Stimulated activated naive CD8-positive, alpha-beta T cell treated with anti-CD3 and anti-CD28 coated beads, Interleukin-15, Interleukin-2, amounts not matched to agents 100 U/mL and 50 U/mL, for 24 hours (primary cell): ENCODE data around the gene ST7.

Source experiments
- ATAC-seq: fragments of 150-1000 bp; cut with Tn5 transposase; one replicate; pipeline ENCODE4 v1.10.0; 2021
- DNase-seq: peaks from one replicate; pipeline ENCODE4 v3.0.0; 2021

Gene ST7

GRCh38 chr7:117132321-117133120, 179.2 kb downstream of the ST7 start:
- DNase-seq (no peak), ATAC-seq (peak; percentile 73)

GRCh38 chr7:117133125-117133524, 179.8 kb downstream of the ST7 start:
- DNase-seq (no peak), ATAC-seq (no peak)

DNA sequence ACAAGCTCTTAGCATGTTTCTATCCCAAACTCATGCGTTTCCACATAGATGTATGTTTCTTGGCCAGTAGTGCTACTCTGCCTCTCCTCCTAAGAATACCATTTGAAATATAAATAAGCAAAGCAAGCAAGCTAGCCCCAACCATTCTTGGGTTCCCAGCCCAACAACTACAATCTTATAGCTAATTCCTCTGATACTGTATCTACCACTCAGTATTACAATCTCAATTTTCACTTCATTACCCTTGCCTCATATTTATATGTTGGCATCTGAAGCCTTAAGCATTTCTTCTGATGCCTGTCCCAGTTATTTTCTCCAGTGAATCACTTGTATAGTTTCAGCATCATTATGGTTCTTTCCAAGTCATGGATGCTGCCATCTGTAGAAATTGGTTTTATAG, 181.1 kb downstream of the ST7 start:
- DNase-seq = no peak
- no peak for ATAC-seq

DNA sequence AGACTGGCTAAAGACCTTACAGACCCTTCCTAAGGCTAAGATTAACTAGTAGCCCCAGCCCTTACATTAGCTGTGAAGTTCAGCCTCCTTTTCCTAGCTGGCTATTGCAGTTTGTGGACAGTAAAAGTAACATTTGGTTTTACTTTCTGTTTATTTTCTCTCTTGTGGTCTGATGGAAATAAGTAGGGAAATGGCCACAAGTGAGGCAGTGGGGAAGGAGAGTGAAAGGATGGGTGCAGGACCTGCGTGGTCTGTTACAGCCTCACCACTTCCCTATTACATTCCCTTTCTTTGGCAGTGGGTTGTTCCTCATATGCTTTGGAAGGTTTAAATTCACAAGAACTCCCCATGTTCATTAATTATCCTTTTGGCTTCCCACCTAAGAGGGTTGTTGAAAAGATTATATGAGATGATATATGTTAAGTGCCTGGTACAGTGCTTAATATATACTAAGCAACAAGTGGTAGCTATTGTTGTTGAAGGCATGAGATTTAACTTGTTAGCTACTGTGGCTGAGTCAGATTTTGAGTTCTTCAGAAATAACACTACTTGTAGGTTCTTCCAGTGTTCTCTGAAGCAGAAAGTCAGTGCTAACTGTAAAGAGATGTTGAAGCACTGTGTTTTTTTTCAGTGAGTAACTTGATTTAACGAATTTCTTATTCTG, 181.7 kb downstream of the ST7 start:
- DNase-seq = no peak
- no peak for ATAC-seq

- DNase-seq (no peak), ATAC-seq (peak; percentile 35)
Measured at GRCh38 chr7:117135553-117135891, 182.2 kb downstream of the ST7 start.

GRCh38 chr7:117137868-117138267, 184.6 kb downstream of the ST7 start:
- DNase-seq = no peak
- no peak for ATAC-seq

- ATAC-seq = no peak
- no peak for DNase-seq
Measured at GRCh38 chr7:117138495-117138894, 185.2 kb downstream of the ST7 start.

DNA sequence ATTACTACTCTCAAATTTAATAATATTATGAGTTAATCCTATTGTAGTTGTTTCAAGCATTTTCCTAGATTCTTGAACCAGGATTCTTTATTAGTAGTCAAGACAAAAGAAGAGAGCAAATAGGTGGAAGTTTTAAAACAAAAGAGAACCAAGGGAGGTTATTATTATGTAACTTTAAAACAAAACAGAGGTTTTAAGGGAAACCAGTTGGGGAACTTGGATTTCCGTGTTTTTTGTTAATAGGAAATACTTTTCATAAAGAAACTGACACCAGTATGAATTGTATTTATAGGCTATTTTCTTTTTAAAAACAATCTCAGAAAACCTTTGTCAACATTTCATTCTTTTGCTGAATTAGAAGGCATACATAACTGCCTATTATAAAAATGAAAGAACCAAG, 185.7 kb downstream of the ST7 start:
- DNase-seq (no peak), ATAC-seq (no peak)

GRCh38 chr7:117139397-117139984, 186.2 kb downstream of the ST7 start:
- no peak for ATAC-seq

DNA sequence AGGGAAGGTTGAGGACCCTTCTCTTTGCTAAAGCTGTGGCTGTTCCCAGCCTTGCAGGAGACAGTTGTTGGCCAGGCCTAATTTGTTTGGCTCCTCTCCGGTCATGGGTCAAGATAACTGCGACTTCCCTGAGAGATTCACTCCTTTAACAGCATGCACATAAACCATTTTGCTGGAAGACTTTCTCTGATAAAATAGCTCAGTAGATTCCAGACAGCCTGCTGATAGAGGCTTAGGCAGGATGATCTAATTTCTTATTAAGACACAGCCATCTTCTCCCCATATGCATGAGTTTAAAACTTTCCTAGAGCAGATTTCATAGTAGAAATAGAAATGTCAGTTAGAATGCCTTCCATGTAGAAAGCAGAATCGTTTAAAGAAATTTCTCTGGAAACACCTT, 187.6 kb downstream of the ST7 start:
- DNase-seq (no peak), ATAC-seq (no peak)

More at GRCh38 chr7:117139397-117139984, 186.2 kb downstream of the ST7 start:
- DNase-seq = no peak

GRCh38 chr7:117143066-117143465, 189.8 kb downstream of the ST7 start:
- DNase-seq (no peak), ATAC-seq (no peak)

DNA sequence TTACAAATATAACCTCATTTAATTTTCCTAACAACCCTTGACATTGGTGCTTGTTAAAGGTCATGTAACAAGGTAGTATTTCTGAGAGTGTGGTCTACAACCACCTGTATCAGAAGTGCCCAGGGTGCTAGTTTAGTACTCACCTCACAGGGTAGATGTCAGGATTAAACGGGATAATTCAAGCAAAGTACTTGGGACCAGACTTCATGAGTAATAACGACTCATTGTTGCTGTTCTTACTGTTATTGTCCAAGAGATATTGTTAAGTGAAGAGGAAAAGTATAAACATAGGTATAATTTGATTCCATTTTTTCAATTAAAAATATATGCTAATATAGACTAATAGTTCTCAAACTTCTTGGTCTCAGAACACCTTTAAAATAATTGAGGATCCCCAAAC, 190.3 kb downstream of the ST7 start:
- ATAC-seq = no peak

DNA sequence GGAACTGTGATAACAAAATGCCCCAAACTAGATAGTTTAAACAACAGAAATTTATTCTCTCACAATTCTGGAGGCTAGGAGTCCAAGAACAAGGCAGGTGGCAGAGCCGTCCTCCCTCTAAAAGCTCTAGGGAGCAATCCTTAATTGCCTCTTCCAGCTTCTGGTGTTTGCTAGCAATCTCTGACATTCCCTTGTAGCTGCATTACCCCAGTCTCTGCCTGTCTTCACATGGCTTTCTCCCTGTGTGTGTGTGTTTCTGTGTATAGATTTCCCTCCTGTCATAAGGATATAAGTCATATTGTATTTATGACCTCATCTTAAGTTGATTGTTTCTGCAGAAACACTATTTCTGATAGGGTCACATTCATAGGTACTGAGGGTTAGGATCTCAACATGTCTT, 192.0 kb downstream of the ST7 start:
- no peak for DNase-seq
- ATAC-seq = no peak

More for the DNA sequence above, 190.3 kb downstream of the ST7 start:
- DNase-seq = no peak

DNA sequence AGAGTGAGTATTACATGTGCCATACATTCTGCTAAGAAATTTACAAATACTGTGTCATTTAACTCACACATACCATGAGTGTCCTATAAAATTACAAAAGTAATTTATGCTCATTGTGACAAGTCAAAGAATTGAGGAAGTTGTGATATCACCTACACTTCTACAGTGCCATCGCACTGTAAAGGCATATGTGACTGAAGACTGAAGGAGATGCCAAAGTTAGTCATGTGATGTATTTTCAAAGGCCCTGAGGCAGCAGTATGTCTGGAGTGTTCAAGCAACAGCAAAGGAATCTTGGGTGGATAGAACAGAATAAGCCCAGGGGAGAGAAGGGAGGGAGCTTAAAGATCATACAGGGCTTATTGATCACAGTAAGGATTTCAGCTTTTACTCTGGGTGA, 192.8 kb downstream of the ST7 start:
- DNase-seq (no peak), ATAC-seq (no peak)

GRCh38 chr7:117146511-117146910, 193.2 kb downstream of the ST7 start:
- ATAC-seq (no peak), DNase-seq (no peak)

DNA sequence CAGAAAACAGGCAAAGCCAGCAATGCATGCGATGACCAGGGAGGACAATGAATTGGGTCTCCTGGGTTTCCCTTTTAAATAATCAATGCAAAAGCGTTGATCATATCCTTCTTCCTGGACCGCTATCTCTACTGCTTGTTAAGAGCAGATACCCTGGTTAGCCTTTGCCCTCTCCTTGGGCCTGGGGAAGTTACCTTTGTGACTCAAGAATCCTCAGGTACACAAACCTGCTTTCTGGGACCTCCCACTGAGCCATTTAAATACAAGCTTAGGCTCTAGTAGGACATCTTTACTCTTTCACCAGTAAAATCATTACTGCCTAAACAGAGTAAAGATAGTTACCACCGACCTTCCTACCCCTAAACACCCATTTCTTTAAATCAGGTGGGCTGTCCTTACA, 195.7 kb downstream of the ST7 start:
- ATAC-seq = no peak
- DNase-seq = no peak

DNA sequence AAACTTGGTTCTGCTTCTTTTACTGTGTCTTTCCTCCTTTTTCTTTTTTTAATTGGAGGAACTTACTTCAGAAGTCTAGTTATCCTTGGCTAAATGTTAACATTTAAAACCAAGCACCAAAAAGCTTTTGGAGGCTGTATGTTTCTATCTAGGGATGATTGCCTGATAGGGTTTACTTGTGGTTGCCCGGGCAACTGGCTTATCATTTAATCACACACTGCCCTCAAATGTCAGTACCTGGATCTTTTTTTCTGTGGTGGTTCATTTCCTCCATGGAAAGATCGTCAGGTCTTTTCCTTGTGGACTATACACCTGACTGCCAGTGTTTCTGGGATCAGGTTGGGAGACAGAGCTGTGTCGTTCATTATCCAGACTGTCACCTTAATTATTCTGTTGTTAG, 196.4 kb downstream of the ST7 start:
- DNase-seq = no peak
- no peak for ATAC-seq

DNA sequence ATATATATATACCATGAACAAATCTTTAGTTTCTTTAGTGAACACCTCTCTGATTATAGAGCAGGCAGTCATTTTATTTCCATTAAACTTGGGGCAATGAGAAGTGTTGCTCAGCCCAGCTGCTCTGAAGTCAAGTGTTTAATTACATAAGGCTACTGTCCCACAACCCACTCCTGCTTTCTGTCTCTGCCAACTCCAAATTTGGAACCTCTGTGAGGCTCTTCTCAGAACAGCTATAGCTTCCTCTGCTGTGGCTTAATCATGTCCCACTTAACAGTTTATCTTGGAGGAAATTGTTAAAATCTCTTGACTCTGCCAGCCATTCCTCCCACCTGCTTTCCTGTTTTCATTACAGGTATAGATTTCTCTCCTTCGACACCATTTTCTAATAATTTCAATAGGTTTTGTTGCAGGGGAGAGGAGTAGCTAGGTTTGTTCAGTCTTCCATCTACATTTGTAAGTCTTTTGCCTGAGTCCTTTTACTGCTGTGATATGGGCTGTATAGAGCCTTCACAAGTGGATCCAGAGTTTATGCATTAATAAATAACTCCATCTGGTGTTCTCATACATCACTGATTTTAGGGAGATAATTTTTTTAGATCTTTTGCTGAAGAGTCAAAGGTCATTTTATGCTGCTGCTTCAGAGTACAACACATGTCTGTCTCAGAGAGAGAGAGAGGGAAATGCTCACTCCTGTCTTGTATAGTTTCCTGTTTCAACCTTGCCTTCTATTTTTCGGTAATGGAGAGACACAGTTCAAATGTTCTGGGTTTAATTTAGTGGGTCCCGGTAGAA, 199.1 kb downstream of the ST7 start:
- DNase-seq (no peak), ATAC-seq (no peak)

GRCh38 chr7:117153016-117153545, 199.8 kb downstream of the ST7 start:
- no peak for ATAC-seq
- DNase-seq = no peak

DNA sequence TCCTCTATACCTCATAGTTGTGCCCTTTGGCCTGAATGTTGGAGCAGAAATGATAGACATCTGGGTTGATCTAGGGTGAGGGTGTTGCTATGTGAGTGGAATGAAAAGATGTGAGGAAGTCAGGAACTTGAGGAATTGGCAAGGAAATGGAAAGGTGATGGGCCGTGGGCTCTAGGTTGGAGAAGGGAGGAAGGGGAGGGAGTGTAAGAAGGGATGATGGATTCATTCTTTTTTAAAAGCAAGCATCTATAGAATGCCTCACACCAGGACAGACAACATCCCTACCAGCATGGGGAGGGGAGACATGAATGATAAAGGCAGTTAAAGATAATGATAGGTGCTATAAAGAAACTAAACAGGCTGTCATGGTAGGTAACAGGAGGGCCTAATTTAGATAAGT, 201.4 kb downstream of the ST7 start:
- DNase-seq (no peak), ATAC-seq (no peak)

DNA sequence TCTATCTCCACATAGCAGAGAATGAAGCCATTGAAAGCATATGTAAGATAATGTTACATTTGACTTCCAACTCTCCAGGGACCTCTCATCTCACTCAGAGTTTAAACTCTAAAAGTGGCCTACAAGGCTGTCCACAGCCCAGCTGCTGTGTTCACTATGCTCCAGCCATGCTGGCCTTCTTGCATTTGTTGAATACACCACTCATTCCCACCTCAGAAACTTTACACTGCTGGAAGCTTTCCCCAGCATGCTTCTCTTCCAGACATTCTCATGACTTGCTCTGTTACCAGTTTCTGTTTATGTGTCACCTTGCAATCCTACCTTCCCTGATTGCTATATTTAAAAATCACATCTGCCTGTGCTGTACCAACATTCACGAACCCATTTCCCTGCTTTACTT, 202.4 kb downstream of the ST7 start:
- ATAC-seq = no peak
- no peak for DNase-seq
